ENCODE results near the gene TFPT.

The TFPT gene

GRCh38 chr19:54136086-54136863 lies 20.8 kb upstream of the TFPT start:
- peaks cover 35% of the 10 kb centered on the region for H3K4me1 Mint-ChIP-seq
- H3K9me3 Mint-ChIP-seq = no peaks in the 10 kb centered on the region
- peak overlapping the region; percentile 90 for H3K4me3 Mint-ChIP-seq
- H3K36me3 Mint-ChIP-seq = no peaks in the 10 kb centered on the region
- no peaks in the 10 kb centered on the region for H3K27me3 Mint-ChIP-seq
- peak overlapping the region; percentile 83 for H3K27ac Mint-ChIP-seq

- H3K4me3 Mint-ChIP-seq = no peak overlapping the region
- no peaks in the 10 kb centered on the region for H3K36me3 Mint-ChIP-seq
- no peaks in the 10 kb centered on the region for H3K27me3 Mint-ChIP-seq
- H3K9me3 Mint-ChIP-seq = no peaks in the 10 kb centered on the region
- H3K27ac Mint-ChIP-seq = no peak overlapping the region
- peaks cover 18% of the 10 kb centered on the region for H3K4me1 Mint-ChIP-seq
These were observed 18.6 kb upstream of the TFPT start for GRCh38 chr19:54133957-54134590.

GRCh38 chr19:54133312-54133956 lies 18.0 kb upstream of the TFPT start:
- Mint-ChIP-seq H3K27ac (no peak overlapping the region), H3K27me3 (no peaks in the 10 kb centered on the region), H3K36me3 (no peaks in the 10 kb centered on the region), H3K4me3 (no peak overlapping the region), H3K4me1 (peaks cover 13% of the 10 kb centered on the region), H3K9me3 (no peaks in the 10 kb centered on the region)

DNA sequence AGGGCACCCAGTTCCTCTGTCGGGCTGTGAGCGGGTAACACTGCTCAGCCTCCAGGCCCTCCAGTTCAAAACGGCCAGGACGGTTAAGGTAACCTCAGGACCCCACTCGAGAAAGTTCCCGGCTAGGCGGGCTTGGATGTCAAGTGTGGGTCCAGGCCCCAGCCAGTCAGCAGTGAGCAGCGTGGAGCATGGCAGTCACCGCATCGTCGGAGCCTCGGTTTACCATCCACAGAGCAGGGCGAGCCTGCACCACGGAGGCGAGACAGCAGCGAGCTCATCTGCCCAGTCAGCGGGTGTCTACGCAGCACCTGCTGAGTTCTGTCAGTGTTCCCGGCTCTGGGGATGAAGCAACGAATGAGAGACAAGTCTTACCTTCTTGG lies 14.2 kb upstream of the TFPT start:
- H3K4me3 Mint-ChIP-seq = no peak overlapping the region
- no peaks in the 10 kb centered on the region for H3K27me3 Mint-ChIP-seq
- H3K4me1 Mint-ChIP-seq = no peaks in the 10 kb centered on the region
- H3K27ac Mint-ChIP-seq = no peak overlapping the region
- peaks cover 4% of the 10 kb centered on the region for H3K36me3 Mint-ChIP-seq
- no peaks in the 10 kb centered on the region for H3K9me3 Mint-ChIP-seq

GRCh38 chr19:54128796-54129616 lies 13.5 kb upstream of the TFPT start:
- Mint-ChIP-seq H3K36me3 (peaks cover 4% of the 10 kb centered on the region), H3K27me3 (no peaks in the 10 kb centered on the region), H3K27ac (no peak overlapping the region), H3K9me3 (no peaks in the 10 kb centered on the region), H3K4me1 (no peaks in the 10 kb centered on the region), H3K4me3 (no peak overlapping the region)

DNA sequence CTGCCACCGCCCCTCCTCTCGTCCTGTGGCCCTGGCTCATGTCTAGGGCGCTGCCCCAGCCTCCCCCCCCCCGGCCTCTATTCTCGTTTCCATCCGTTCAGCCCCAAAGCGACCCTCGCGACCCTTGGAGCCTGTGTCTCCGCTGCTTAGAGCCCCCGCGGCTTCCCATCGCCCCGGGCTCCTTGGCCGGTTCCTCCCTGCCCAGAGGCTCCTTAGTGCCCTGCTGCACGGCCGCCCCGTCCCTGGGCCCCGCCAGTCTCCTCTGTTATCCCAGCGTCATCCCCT lies 12.9 kb upstream of the TFPT start:
- Mint-ChIP-seq H3K4me1 (no peaks in the 10 kb centered on the region), H3K27ac (no peak overlapping the region), H3K36me3 (peaks cover 4% of the 10 kb centered on the region), H3K27me3 (no peaks in the 10 kb centered on the region), H3K4me3 (no peak overlapping the region), H3K9me3 (no peaks in the 10 kb centered on the region)

DNA sequence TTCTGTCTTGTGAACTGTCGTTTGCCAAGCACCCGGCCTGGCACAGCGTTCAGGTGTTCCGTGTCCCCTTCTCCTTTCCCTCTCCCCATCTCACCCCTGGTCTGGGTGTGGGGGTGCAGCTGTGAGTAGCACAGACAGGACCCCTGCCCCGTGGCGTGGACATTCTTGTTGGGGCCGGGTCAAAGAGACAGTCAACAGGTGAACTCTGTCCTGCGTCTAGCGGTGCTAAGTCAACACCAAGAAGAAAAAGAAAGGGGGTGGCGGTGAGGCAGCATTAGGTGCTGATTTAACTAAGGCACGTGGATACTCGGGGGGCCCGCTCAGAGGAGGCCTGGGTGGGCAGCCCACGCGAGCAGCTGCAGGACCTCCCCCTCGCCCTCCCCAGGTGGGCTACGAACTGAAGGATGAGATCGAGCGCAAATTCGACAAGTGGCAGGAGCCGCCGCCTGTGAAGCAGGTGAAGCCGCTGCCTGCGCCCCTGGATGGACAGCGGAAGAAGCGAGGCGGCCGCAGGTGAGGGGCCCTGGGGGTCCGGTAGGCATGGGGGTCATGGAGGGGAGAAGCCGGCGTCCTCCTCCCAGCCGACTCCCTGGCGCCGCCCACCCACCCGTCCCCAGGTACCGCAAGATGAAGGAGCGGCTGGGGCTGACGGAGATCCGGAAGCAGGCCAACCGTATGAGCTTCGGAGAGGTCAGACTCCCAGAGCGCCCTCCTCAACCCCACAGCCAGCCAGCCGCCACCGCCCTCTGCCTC lies 12.4 kb upstream of the TFPT start:
- no peaks in the 10 kb centered on the region for H3K27me3 Mint-ChIP-seq
- no peaks in the 10 kb centered on the region for H3K9me3 Mint-ChIP-seq
- H3K4me3 Mint-ChIP-seq = no peak overlapping the region
- H3K27ac Mint-ChIP-seq = no peak overlapping the region
- H3K4me1 Mint-ChIP-seq = no peaks in the 10 kb centered on the region
- peaks cover 4% of the 10 kb centered on the region for H3K36me3 Mint-ChIP-seq

GRCh38 chr19:54125713-54126112 lies 10.3 kb upstream of the TFPT start:
- Mint-ChIP-seq H3K4me3 (no peak overlapping the region), H3K36me3 (peaks cover 9% of the 10 kb centered on the region), H3K27ac (no peak overlapping the region), H3K27me3 (no peaks in the 10 kb centered on the region), H3K9me3 (no peaks in the 10 kb centered on the region), H3K4me1 (no peaks in the 10 kb centered on the region)

DNA sequence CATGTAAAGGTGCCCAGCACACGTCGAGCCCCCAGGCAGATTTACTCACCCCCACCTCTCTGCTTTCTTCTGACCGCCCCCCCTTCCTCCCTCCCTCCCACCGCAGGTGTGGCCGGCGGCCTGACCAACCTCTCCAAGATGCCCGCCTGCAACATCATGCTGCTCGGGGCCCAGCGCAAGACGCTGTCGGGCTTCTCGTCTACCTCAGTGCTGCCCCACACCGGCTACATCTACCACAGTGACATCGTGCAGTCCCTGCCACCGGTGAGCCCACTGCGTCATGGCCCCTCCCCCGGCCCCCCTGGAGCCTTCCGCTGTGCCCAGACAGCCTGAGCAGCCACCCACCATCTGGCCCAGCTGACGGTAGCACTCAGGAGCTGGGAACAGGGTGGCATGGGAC lies 8.9 kb upstream of the TFPT start:
- no peak overlapping the region for H3K27ac Mint-ChIP-seq
- no peaks in the 10 kb centered on the region for H3K9me3 Mint-ChIP-seq
- no peaks in the 10 kb centered on the region for H3K4me1 Mint-ChIP-seq
- no peak overlapping the region for H3K4me3 Mint-ChIP-seq
- no peaks in the 10 kb centered on the region for H3K27me3 Mint-ChIP-seq
- H3K36me3 Mint-ChIP-seq = peaks cover 11% of the 10 kb centered on the region

- H3K36me3 Mint-ChIP-seq = peaks cover 11% of the 10 kb centered on the region
- no peaks in the 10 kb centered on the region for H3K27me3 Mint-ChIP-seq
- H3K27ac Mint-ChIP-seq = no peak overlapping the region
- no peaks in the 10 kb centered on the region for H3K9me3 Mint-ChIP-seq
- no peak overlapping the region for H3K4me3 Mint-ChIP-seq
- no peaks in the 10 kb centered on the region for H3K4me1 Mint-ChIP-seq
These were observed 8.2 kb upstream of the TFPT start for GRCh38 chr19:54123682-54124081.

DNA sequence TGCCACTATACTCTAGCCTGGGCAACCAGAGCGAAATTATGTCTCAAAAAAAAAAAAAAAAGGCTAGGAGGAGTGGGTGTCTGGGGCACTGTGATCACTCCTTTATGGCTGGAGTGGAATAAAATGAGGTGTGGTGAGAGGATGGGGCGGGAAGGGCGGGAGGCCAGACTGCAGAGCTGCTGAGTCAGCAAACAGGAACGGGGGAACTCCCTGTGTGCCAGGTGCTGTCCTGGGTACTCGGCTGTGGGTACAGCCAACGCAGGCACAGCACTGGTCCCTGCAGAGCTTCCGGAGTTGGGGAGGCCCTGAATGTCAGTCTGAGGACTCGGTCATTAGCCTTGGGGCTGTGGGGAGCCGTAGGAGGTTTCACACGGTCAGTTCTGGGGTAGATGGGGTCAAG lies 5.8 kb upstream of the TFPT start:
- peaks cover 9% of the 10 kb centered on the region for H3K36me3 Mint-ChIP-seq
- no peak overlapping the region for H3K4me3 Mint-ChIP-seq
- peaks cover 13% of the 10 kb centered on the region for H3K4me1 Mint-ChIP-seq
- no peaks in the 10 kb centered on the region for H3K9me3 Mint-ChIP-seq
- no peaks in the 10 kb centered on the region for H3K27me3 Mint-ChIP-seq
- no peak overlapping the region for H3K27ac Mint-ChIP-seq

DNA sequence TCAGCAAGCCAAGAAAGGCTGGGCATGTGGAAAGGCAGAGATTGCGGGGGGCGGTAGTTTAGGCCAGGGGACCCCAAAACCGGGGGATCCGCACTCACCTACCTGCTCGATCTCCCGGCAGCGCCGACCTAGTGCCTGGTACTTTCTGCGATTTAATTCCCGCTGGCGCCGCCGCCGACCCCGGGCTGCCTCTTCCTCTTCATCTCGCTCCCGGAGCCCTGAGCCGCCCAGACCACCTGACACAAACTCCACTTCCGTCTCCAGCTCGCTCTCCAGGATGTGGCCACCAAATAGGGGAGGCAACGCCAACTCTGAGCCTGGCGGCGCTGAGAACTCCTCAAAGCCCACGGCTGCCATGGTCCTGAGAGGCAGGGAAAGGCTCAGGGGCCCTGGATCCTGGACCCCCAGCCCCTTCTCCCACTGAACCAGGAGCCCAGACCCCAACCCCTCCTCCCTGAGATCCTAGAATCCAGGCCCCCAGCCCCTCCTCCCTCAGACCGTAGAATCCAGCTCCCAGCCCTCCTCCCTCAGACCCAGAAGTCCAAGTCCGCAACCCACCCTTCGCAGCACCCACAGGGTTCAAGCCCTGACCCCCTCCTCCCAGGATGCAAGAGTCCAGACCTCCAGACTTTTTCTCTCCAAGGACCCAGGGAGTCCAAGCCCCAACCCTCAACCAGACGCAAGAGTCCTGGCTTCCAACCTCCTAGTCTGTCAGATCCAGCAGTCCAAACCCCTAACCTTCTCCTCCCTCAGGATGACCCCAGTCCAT lies 933 bp downstream of the TFPT start:
- no peaks in the 10 kb centered on the region for H3K9me3 Mint-ChIP-seq
- H3K27me3 Mint-ChIP-seq = no peaks in the 10 kb centered on the region
- H3K4me1 Mint-ChIP-seq = peaks cover 42% of the 10 kb centered on the region
- peak overlapping the region; percentile 97 for H3K27ac Mint-ChIP-seq
- H3K36me3 Mint-ChIP-seq = peaks cover 11% of the 10 kb centered on the region
- H3K4me3 Mint-ChIP-seq = peak overlapping the region; percentile 98

DNA sequence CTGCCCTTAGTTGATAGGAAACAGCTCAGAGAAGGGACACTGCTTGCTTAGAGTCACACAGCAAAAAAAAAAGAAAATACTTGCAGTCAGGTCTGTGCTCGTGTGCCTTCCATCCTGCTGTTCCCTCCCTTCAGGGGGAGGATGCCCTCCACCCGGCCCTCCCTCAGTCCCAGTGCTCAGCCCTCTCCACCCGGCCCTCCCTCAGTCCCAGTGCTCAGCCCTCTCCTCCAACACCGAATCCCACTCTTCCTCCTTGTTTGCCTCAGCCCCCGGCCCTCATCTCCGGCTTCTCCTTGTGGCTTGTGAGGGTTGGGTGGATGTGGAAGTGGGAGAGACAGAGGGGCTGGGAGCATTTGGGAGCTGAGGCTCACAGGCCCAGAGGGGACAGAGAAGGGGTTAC lies 5.8 kb downstream of the TFPT start:
- no peak overlapping the region for H3K4me3 Mint-ChIP-seq
- peaks cover 30% of the 10 kb centered on the region for H3K4me1 Mint-ChIP-seq
- peaks cover 9% of the 10 kb centered on the region for H3K36me3 Mint-ChIP-seq
- H3K27me3 Mint-ChIP-seq = no peaks in the 10 kb centered on the region
- H3K9me3 Mint-ChIP-seq = no peaks in the 10 kb centered on the region
- H3K27ac Mint-ChIP-seq = peak overlapping the region; percentile 46

- Mint-ChIP-seq H3K9me3 (no peaks in the 10 kb centered on the region), H3K36me3 (peaks cover 9% of the 10 kb centered on the region), H3K4me3 (no peak overlapping the region), H3K27ac (no peak overlapping the region), H3K4me1 (peaks cover 19% of the 10 kb centered on the region), H3K27me3 (no peaks in the 10 kb centered on the region)
These were observed 7.0 kb downstream of the TFPT start for GRCh38 chr19:54108496-54108895.
